Activated naive CD4-positive, alpha-beta T cell treated with anti-CD3 and anti-CD28 coated beads, Interleukin-2, amount 10 ng/mL, durations not matched to agents 5 hours and 36 hours (primary cell): ENCODE measurements around the gene CCDC54. TPM values are rescaled to one million over a fixed set of nuclear protein-coding genes. Genes with fewer than 3 reads are reported as not detected.

Source experiments
- total RNA-seq, 2 experiments: library from RNA; stranded (reverse); gene quantifications; one replicate each; pipeline ENCODE4 v1.2.3, GENCODE V29; 2021

Gene CCDC54
- total RNA-seq = not detected

GRCh38 chr3:107377151-107377550 lies at the start of gene CCDC54:
Gene CCDC54 (plus strand): TSS chr3:107377439. CDS start chr3:107377588, 149 bp downstream.

Other genes starting within 250 kb of the CCDC54 start
- 10 to 100 TPM; 36.1 to 44.7 TPM for gene BBX, start 145.5 kb downstream of the CCDC54 start, total RNA-seq